Measurements from ENCODE around the gene EHBP1L1.

The EHBP1L1 gene

DNA sequence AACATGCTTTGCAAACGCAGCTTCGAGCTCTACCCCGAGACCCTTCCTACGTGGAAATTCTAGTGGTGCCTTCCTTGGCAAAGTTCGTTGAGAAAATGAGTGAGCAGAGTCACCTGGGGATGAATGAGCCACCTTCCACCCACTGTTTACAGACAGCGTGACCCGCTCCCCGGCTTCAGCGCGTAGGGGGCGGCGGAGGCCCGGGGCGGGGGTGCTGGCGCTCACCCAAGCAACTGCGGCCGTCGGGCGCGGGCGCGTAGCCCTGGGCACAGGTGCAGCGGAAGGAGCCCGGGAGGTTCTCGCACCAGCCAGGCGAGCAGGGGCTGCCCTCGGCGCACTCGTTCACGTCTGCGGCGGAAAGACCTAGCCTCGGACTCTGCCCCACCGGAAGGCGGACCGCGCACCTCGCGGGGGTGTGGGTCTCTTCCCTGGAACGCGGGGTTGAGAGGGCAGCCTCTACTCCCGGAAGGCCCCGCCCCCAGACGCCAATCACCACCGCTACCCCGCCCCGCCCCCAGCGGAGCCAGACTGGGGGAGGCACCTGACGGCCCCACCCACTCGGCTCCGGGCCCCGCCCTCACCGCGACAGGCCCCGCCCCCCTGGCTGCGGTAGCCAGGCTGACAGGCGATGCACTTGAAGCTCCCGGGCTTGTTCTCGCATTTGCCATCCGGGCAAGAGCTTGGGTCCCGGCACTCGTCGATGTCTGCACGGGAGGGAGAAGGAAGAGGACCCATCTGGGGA is 29.5 kb upstream of the EHBP1L1 start:
- H3K9me3 ChIP-seq (ENCODE audit: control insufficient read depth, low read length) = no peaks in the 10 kb centered on the region
- H3K27me3 ChIP-seq (ENCODE audit: control insufficient read depth, insufficient read depth, low read length, poor library complexity, severe bottlenecking) = peaks cover 71% of the 10 kb centered on the region
- peak overlapping the region; percentile 42 for H3K4me3 ChIP-seq (ENCODE audit: insufficient read depth, low read depth, low read length)
- 4% methylated on average over 64 of the region's 64 CpGs for WGBS, 2 experiments
- H3K4me1 ChIP-seq (ENCODE audit: control insufficient read depth, insufficient read depth, low read length) = no peaks in the 10 kb centered on the region
- H3K36me3 ChIP-seq (ENCODE audit: control insufficient read depth, insufficient read depth, low read length) = no peaks in the 10 kb centered on the region
- no peak overlapping the region for H3K27ac ChIP-seq (ENCODE audit: insufficient read depth, low read depth, low read length, poor library complexity, severe bottlenecking)

DNA sequence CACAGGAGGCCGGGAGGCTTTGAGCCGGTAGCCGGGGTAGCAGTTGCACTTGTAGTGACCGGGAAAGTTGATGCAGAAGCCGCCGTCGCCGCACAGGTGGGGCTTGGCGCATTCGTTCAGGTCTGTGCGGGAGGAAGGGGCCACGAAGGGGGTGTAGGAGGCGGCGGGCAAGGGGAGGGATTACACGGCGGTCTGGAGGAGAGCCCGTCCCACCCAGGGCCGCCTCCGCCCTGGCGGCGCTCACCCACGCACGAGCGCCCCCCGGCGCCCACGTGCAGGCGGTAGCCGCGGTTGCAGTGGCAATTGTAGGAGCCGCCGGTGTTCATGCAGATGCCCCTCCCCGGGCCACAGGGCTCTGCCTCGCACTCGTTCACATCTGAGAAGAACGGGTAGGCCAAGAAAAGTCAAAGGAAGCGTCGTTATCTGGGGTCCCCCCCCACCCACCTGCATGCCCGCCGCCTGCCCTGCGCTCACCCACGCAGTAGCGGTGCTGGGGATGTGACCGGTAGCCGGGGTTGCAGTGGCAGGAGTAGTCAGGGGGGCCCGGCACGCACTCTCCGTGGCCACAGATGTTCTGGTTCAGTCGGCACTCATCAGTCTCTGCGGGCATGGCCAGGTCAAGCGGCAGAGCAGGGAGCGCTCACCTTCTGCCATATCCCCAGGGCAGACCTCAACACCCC is 28.3 kb upstream of the EHBP1L1 start:
- no peaks in the 10 kb centered on the region for H3K9me3 ChIP-seq (ENCODE audit: control insufficient read depth, low read length)
- no peaks in the 10 kb centered on the region for H3K36me3 ChIP-seq (ENCODE audit: control insufficient read depth, insufficient read depth, low read length)
- WGBS, 2 experiments = 60 to 65% methylated on average over 52 of the region's 52 CpGs
- peaks cover 2% of the 10 kb centered on the region for H3K4me1 ChIP-seq (ENCODE audit: control insufficient read depth, insufficient read depth, low read length)
- no peak overlapping the region for H3K4me3 ChIP-seq (ENCODE audit: insufficient read depth, low read depth, low read length)
- no peak overlapping the region for H3K27ac ChIP-seq (ENCODE audit: insufficient read depth, low read depth, low read length, poor library complexity, severe bottlenecking)
- peaks cover 67% of the 10 kb centered on the region for H3K27me3 ChIP-seq (ENCODE audit: control insufficient read depth, insufficient read depth, low read length, poor library complexity, severe bottlenecking)

GRCh38 chr11:65548395-65548794 is 27.5 kb upstream of the EHBP1L1 start:
- WGBS, 2 experiments = 89 to 90% methylated on average over 3 of the region's 3 CpGs
- Histone ChIP-seq H3K4me1 (ENCODE audit: control insufficient read depth, insufficient read depth, low read length) (peaks cover 5% of the 10 kb centered on the region), H3K9me3 (ENCODE audit: control insufficient read depth, low read length) (no peaks in the 10 kb centered on the region), H3K4me3 (ENCODE audit: insufficient read depth, low read depth, low read length) (no peak overlapping the region), H3K27me3 (ENCODE audit: control insufficient read depth, insufficient read depth, low read length, poor library complexity, severe bottlenecking) (peaks cover 66% of the 10 kb centered on the region), H3K27ac (ENCODE audit: insufficient read depth, low read depth, low read length, poor library complexity, severe bottlenecking) (no peak overlapping the region), H3K36me3 (ENCODE audit: control insufficient read depth, insufficient read depth, low read length) (no peaks in the 10 kb centered on the region)

GRCh38 chr11:65549096-65549495 is 26.8 kb upstream of the EHBP1L1 start:
- Histone ChIP-seq H3K9me3 (ENCODE audit: control insufficient read depth, low read length) (no peaks in the 10 kb centered on the region), H3K36me3 (ENCODE audit: control insufficient read depth, insufficient read depth, low read length) (no peaks in the 10 kb centered on the region), H3K4me1 (ENCODE audit: control insufficient read depth, insufficient read depth, low read length) (peaks cover 12% of the 10 kb centered on the region), H3K27ac (ENCODE audit: insufficient read depth, low read depth, low read length, poor library complexity, severe bottlenecking) (no peak overlapping the region), H3K4me3 (ENCODE audit: insufficient read depth, low read depth, low read length) (no peak overlapping the region), H3K27me3 (ENCODE audit: control insufficient read depth, insufficient read depth, low read length, poor library complexity, severe bottlenecking) (peaks cover 65% of the 10 kb centered on the region)
- WGBS, 2 experiments = 88 to 95% methylated on average over 3 of the region's 3 CpGs

- peaks cover 28% of the 10 kb centered on the region for H3K4me1 ChIP-seq (ENCODE audit: control insufficient read depth, insufficient read depth, low read length)
- no peak overlapping the region for H3K27ac ChIP-seq (ENCODE audit: insufficient read depth, low read depth, low read length, poor library complexity, severe bottlenecking)
- no peaks in the 10 kb centered on the region for H3K9me3 ChIP-seq (ENCODE audit: control insufficient read depth, low read length)
- no peak overlapping the region for H3K4me3 ChIP-seq (ENCODE audit: insufficient read depth, low read depth, low read length)
- no peaks in the 10 kb centered on the region for H3K36me3 ChIP-seq (ENCODE audit: control insufficient read depth, insufficient read depth, low read length)
- WGBS, 2 experiments = 59% methylated on average over 17 of the region's 17 CpGs
- peaks cover 55% of the 10 kb centered on the region for H3K27me3 ChIP-seq (ENCODE audit: control insufficient read depth, insufficient read depth, low read length, poor library complexity, severe bottlenecking)
Observed at GRCh38 chr11:65551572-65552387, 24.1 kb upstream of the EHBP1L1 start.

GRCh38 chr11:65552388-65552951 is 23.4 kb upstream of the EHBP1L1 start:
- Histone ChIP-seq H3K4me1 (ENCODE audit: control insufficient read depth, insufficient read depth, low read length) (peaks cover 32% of the 10 kb centered on the region), H3K9me3 (ENCODE audit: control insufficient read depth, low read length) (no peaks in the 10 kb centered on the region), H3K27ac (ENCODE audit: insufficient read depth, low read depth, low read length, poor library complexity, severe bottlenecking) (no peak overlapping the region), H3K27me3 (ENCODE audit: control insufficient read depth, insufficient read depth, low read length, poor library complexity, severe bottlenecking) (peaks cover 55% of the 10 kb centered on the region), H3K4me3 (ENCODE audit: insufficient read depth, low read depth, low read length) (no peak overlapping the region), H3K36me3 (ENCODE audit: control insufficient read depth, insufficient read depth, low read length) (no peaks in the 10 kb centered on the region)
- WGBS, 2 experiments = 85% methylated on average over 9 of the region's 9 CpGs

DNA sequence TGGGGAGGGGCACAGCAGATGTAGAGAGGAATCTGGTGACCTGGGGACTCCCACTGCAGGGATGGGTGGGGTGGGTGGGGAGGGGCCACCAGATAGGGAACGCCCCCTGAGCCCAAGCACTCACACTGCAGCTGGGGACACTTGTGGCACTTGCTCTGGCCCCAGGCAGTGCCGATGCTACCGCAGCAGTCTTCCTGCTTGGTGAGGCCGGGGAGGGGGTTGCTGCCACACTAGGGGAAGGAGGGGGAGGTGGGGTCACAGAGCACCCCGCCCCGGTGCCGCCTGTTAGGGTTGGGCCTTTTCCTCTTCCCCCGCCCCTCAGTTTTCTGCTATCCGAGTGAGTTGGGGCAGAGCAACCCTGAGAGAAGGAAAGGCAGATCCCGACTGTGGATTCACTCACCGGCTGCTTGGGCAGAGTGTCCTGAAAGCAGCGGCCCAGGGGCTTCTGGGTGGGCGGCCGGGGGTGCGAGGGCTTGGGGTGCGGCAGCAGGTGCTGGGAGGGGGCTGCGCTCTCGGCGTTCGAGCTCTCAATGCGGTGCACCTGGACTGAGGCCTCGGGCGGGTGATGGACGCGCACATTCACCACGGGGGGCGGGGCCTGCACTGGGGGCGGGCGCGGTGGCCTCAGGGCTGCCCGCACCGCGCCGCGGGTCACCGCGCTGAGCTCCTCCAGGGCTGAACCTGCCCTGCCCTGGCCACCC is 22.4 kb upstream of the EHBP1L1 start:
- H3K27ac ChIP-seq (ENCODE audit: insufficient read depth, low read depth, low read length, poor library complexity, severe bottlenecking) = no peak overlapping the region
- peaks cover 46% of the 10 kb centered on the region for H3K27me3 ChIP-seq (ENCODE audit: control insufficient read depth, insufficient read depth, low read length, poor library complexity, severe bottlenecking)
- H3K4me3 ChIP-seq (ENCODE audit: insufficient read depth, low read depth, low read length) = peak overlapping the region; percentile 20
- 20 to 21% methylated on average over 37 of the region's 37 CpGs for WGBS, 2 experiments
- no peaks in the 10 kb centered on the region for H3K36me3 ChIP-seq (ENCODE audit: control insufficient read depth, insufficient read depth, low read length)
- peaks cover 32% of the 10 kb centered on the region for H3K4me1 ChIP-seq (ENCODE audit: control insufficient read depth, insufficient read depth, low read length)
- no peaks in the 10 kb centered on the region for H3K9me3 ChIP-seq (ENCODE audit: control insufficient read depth, low read length)

DNA sequence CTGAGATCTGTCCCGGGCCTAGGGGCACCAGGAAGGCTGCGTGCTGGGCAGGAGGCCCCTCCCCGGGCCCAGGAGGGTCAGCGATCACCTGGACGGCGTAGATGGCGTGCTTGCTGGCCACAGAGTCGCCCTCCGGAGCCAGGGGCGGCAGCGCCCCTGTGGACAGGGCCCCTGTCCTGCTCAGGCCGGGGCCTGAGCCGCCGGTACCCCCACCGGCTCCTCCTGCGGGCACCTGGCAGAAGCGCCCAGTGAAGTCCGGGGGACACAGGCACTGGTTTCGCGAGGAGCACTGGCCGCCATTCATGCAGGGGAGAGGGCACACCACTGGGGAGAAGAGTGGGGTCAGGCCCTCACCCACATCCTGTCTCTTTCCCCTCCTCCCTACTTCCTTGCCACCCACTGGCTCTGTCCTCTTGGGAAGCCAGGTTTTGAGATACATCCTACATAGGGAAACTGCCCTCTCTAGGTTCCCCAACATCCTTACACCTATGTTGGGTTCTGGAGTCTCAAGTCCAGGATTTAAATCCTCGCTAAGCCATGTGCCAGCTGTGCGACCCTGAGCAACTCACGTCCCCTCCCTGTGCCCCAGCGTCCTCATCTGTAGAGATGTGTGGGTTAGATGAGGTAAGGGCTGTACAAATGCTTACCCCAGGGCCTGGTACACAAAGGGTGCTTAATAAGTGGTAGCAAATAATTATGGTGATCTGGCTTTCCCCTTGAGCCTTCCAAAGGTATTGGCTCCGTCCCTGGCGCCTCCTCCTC is 21.6 kb upstream of the EHBP1L1 start:
- H3K36me3 ChIP-seq (ENCODE audit: control insufficient read depth, insufficient read depth, low read length) = no peaks in the 10 kb centered on the region
- no peak overlapping the region for H3K27ac ChIP-seq (ENCODE audit: insufficient read depth, low read depth, low read length, poor library complexity, severe bottlenecking)
- H3K4me1 ChIP-seq (ENCODE audit: control insufficient read depth, insufficient read depth, low read length) = peaks cover 39% of the 10 kb centered on the region
- peak overlapping the region; percentile 20 for H3K4me3 ChIP-seq (ENCODE audit: insufficient read depth, low read depth, low read length)
- WGBS, 2 experiments = 84 to 85% methylated on average over 27 of the region's 27 CpGs
- H3K27me3 ChIP-seq (ENCODE audit: control insufficient read depth, insufficient read depth, low read length, poor library complexity, severe bottlenecking) = peaks cover 42% of the 10 kb centered on the region
- no peaks in the 10 kb centered on the region for H3K9me3 ChIP-seq (ENCODE audit: control insufficient read depth, low read length)

GRCh38 chr11:65554842-65555430 is 20.9 kb upstream of the EHBP1L1 start:
- Histone ChIP-seq H3K4me1 (ENCODE audit: control insufficient read depth, insufficient read depth, low read length) (peaks cover 45% of the 10 kb centered on the region), H3K27ac (ENCODE audit: insufficient read depth, low read depth, low read length, poor library complexity, severe bottlenecking) (no peak overlapping the region), H3K4me3 (ENCODE audit: insufficient read depth, low read depth, low read length) (no peak overlapping the region), H3K9me3 (ENCODE audit: control insufficient read depth, low read length) (no peaks in the 10 kb centered on the region), H3K27me3 (ENCODE audit: control insufficient read depth, insufficient read depth, low read length, poor library complexity, severe bottlenecking) (peaks cover 45% of the 10 kb centered on the region), H3K36me3 (ENCODE audit: control insufficient read depth, insufficient read depth, low read length) (no peaks in the 10 kb centered on the region)
- WGBS, 2 experiments = 91 to 92% methylated on average over 4 of the region's 4 CpGs
